ENCODE results near the gene HCST.

DNA sequence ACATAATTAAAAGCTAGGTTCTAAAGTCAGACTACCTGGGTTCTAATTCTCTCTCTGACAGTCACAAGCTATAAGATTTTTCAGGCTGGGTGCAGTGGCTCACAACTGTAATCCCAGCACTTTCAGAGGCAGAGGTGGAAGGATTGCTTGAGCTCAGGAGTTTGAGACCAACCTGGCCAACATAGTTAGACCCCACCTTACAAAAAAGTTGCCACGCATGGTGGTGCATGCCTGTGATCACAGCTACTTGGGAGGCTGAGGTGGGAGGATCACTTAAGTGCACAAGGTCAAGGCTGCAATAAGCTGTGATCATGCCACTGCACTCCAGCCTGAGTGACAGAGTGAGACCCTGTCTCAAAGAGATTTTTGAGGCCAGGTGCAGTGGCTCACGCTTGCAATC lies 8.0 kb upstream of the HCST start:
- TF ChIP-seq GABPA (IDR thresholded peaks at IDR 0.05 in 1 of 2, conservative IDR thresholded peaks at IDR 0.05 in 1 of 2) (no peak), TAF1 (conservative IDR thresholded peaks at IDR 0.05) (no peak), RAD21 (IDR thresholded peaks at IDR 0.05) (no peak), SP1 (IDR thresholded peaks at IDR 0.05) (no peak)
- TF ChIP-seq, protein P1, sequence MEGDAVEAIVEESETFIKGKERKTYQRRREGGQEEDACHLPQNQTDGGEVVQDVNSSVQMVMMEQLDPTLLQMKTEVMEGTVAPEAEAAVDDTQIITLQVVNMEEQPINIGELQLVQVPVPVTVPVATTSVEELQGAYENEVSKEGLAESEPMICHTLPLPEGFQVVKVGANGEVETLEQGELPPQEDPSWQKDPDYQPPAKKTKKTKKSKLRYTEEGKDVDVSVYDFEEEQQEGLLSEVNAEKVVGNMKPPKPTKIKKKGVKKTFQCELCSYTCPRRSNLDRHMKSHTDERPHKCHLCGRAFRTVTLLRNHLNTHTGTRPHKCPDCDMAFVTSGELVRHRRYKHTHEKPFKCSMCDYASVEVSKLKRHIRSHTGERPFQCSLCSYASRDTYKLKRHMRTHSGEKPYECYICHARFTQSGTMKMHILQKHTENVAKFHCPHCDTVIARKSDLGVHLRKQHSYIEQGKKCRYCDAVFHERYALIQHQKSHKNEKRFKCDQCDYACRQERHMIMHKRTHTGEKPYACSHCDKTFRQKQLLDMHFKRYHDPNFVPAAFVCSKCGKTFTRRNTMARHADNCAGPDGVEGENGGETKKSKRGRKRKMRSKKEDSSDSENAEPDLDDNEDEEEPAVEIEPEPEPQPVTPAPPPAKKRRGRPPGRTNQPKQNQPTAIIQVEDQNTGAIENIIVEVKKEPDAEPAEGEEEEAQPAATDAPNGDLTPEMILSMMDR (IDR thresholded peaks at IDR 0.05; ENCODE audit: low read depth, low read length, missing input control), result no peak
- TF ChIP-seq, protein P2, sequence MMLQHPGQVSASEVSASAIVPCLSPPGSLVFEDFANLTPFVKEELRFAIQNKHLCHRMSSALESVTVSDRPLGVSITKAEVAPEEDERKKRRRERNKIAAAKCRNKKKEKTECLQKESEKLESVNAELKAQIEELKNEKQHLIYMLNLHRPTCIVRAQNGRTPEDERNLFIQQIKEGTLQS (IDR thresholded peaks at IDR 0.05), result no peak
